ENCODE measurements around the gene HEXIM1.
A peak's percentile ranks its signal among the peaks of the same experiment; 100 is the strongest.

HEXIM1 gene

GRCh38 chr17:45186801-45187354 is 38.6 kb downstream of the HEXIM1 start:
- CTCF ChIA-PET: no interaction called here
- TF ChIP-seq CTCF (conservative IDR thresholded peaks at IDR 0.05; ENCODE audit: low read depth): no peak
- no peak overlapping the region for H3K27ac ChIP-seq
- DNase-seq (ENCODE audit: low spot score): no peak
- POLR2A ChIA-PET (ENCODE audit: low non-redundant PET): no interaction called here

GRCh38 chr17:45189009-45189408 is 40.7 kb downstream of the HEXIM1 start:
- CTCF ChIA-PET: interaction anchor here (0.5 to 1.0 kb wide), 2 partner anchors 8 to 18 kb away, joined by 3 to 4 read pairs; no protein-coding TSS in a partner anchor
- H3K27ac ChIP-seq: no peak overlapping the region
- DNase-seq (ENCODE audit: low spot score): no peak
- POLR2A ChIA-PET (ENCODE audit: low non-redundant PET): no interaction called here
- no peak for TF ChIP-seq CTCF (conservative IDR thresholded peaks at IDR 0.05; ENCODE audit: low read depth)

- no peak overlapping the region for H3K27ac ChIP-seq
- CTCF ChIA-PET: interaction anchor here (0.9 to 2.0 kb wide), 2 partner anchors 41 to 54 kb away, joined by 3 to 4 read pairs; no protein-coding TSS in a partner anchor
- POLR2A ChIA-PET (ENCODE audit: low non-redundant PET): no interaction called here
- no peak for TF ChIP-seq CTCF (conservative IDR thresholded peaks at IDR 0.05; ENCODE audit: low read depth)
- DNase-seq (ENCODE audit: low spot score): no peak
Measured at GRCh38 chr17:45190503-45191255, 42.4 kb downstream of the HEXIM1 start.

DNA sequence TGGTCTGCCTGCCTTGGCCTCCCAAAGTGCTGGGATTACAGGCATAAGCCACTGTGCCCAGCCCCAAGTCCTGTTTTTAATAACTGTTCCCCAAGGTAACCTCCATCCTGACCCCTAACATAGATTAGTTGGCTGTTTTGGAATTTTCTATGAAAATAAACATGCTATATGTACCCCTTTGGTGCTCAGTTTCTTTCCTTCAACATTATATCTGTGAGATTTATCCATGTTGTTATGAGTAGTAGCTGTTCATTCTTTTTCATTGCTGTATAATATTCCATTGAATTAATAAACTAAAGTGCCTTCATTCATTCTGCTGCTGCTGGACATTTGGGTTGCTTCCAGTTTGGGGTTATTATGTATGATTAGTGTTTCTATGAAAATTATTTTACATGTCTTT is 47.1 kb downstream of the HEXIM1 start:
- CTCF ChIA-PET: interaction anchor here (1.1 to 4.7 kb wide), 2 partner anchors 23 to 59 kb away, joined by 5 to 65 read pairs; partner anchors contain the start of gene ACBD4
- no peak for DNase-seq (ENCODE audit: low spot score)
- TF ChIP-seq CTCF (conservative IDR thresholded peaks at IDR 0.05; ENCODE audit: low read depth): no peak
- POLR2A ChIA-PET (ENCODE audit: low non-redundant PET): interaction anchor here (0.8 kb wide), 1 partner anchor 33 kb away, joined by 7 read pairs; no protein-coding TSS in a partner anchor
- no peak overlapping the region for H3K27ac ChIP-seq

DNA sequence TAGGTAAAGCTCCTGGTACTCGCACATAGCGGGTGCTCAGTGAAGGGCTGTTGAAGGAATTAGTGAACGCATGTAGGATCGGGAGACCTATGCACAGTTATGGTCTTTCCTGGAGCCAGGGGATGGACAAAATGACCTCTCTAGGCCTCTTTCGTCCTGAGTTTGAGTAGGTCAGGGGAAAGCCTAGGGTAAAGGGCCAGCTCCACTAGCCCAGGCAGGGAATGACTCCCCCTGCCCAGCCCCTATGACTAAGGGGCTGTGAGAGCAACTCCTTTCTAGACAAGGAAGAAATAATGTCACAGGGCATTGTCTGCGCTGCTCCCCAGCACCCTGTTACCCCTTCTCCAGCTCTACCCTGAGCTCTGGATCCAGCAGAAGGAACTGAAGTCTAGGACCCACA is 48.8 kb downstream of the HEXIM1 start:
- ChIA-PET POLR2A (ENCODE audit: low non-redundant PET) (interaction anchor here (0.8 to 1.6 kb wide), 4 partner anchors 21 to 47 kb away, joined by 3 to 39 read pairs (median 4); partner anchors contain the start of gene HEXIM1), CTCF (interaction anchor here (0.5 to 4.7 kb wide), 26 partner anchors 8 to 752 kb away, joined by 3 to 99 read pairs (median 5); partner anchors contain the start of genes ACBD4, HEXIM1 and HEXIM2)
- DNase-seq (ENCODE audit: low spot score): no peak
- TF ChIP-seq CTCF (conservative IDR thresholded peaks at IDR 0.05; ENCODE audit: low read depth): no peak
- peak overlapping the region; percentile 69 for H3K27ac ChIP-seq

DNA sequence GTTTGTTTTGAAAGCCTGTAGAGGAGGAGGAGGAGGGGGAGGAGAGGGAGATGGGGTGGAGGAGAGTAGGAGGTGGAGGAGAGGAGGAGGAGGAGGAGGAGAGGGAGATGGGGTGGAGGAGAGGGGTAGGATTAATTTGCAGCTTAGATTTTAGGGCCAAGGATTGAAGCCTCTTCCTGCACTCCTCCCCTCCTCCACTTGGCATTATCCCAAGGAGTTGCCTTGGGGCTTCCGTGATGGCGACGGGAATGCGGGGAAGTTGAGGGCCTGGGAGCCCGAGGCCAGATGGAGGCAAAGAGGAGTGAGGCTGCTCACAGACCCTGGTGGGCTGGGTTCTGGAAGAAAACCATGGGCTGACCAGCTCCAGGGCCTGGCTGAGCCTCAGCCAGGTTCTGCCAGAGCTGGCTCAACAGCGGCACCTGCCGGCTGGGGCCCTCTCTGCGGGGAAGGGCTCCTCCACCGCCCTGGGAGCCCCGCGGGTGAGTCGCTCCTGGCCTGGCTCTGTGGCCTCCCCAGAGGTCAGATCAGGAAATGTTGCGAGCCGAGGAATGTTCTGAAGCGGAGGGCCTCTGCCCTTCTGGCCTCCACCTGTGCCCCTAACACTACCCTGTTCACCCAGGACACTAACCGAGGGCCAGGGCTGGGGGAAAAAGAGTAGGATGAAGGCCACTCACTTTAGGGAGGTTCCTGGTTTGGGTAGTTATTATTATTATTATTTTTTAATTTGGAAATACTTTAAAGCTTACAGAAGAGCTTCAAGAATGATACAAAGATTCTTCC is 49.5 kb downstream of the HEXIM1 start:
- TF ChIP-seq CTCF (conservative IDR thresholded peaks at IDR 0.05; ENCODE audit: low read depth): peak; percentile 99

More for the DNA sequence above, 49.5 kb downstream of the HEXIM1 start:
- ChIA-PET POLR2A (ENCODE audit: low non-redundant PET) (interaction anchor here (0.6 to 1.6 kb wide), 6 partner anchors 21 to 196 kb away, joined by 3 to 39 read pairs (median 4); partner anchors contain the start of genes ACBD4 and HEXIM1), CTCF (interaction anchor here (0.5 to 4.7 kb wide), 33 partner anchors 9 to 753 kb away, joined by 3 to 99 read pairs (median 4); partner anchors contain the start of genes ACBD4, HEXIM1 and HEXIM2)
- peak; percentile 86 for DNase-seq (ENCODE audit: low spot score)
- H3K27ac ChIP-seq: peak overlapping the region; percentile 69

All from RWPE1 (cell line).